B cell (primary cell): ENCODE data around the gene ESRRB. TPM values are rescaled to one million over a fixed set of nuclear protein-coding genes. Genes with fewer than 3 reads are reported as not detected.

Experiments
- ATAC-seq: fragments of 200-7000 bp; cut with Tn5 transposase; one replicate; pipeline ENCODE4 v1.10.0; 2021; ENCODE audit warnings: low read depth, mild to moderate bottlenecking, moderate number of reproducible peaks, moderate library complexity
- CTCF ChIA-PET: fragments of 350-600 bp; sonication (Branson Sonifier 250); formaldehyde crosslinking; loops from one replicate; lab custom pipeline; 2021; ENCODE audit warnings: antibody characterized with exemption, inconsistent platforms; lab: Charles Lee
- POLR2A ChIA-PET: fragments of 350-600 bp; sonication (Branson Sonifier 250); formaldehyde crosslinking; loops from one replicate; lab custom pipeline; 2021; ENCODE audit warnings: antibody characterized with exemption; lab: Charles Lee
- DNase-seq: peaks from one replicate; pipeline ENCODE4 v3.0.0; 2013
- H2AFZ ChIP-seq: 2 replicates; pipeline ENCODE4 v1.6.1; 2012; ENCODE audit warnings: mild to moderate bottlenecking, low read depth, low read length; ENCODE audit not compliant: insufficient read depth, poor library complexity, severe bottlenecking
- H3K27ac ChIP-seq, 2 donors: 1 replicate in 1 of 2; 2 replicates in 1 of 2; pipeline ENCODE4 v1.5.1; 2012 to 2013; ENCODE audit warnings: low read length in 2 of 2, mild to moderate bottlenecking in 2 of 2, moderate library complexity in 1 of 2
- H3K27me3 ChIP-seq, 4 experiments: fragments of 200-600 bp in 1 of 4; sonication (generic) in 1 of 4; replicated peaks in 1 of 4; 1 replicate in 2 of 4; 2 replicates in 2 of 4; pipeline versions ENCODE4 v1.6.1 to v1.7.0; 2013 to 2016; ENCODE audit warnings: low read length in 3 of 4, mild to moderate bottlenecking in 2 of 4, mixed read lengths in 1 of 4, moderate library complexity in 1 of 4; ENCODE audit not compliant: insufficient read depth in 4 of 4, control insufficient read depth in 3 of 4; ENCODE audit errors: control extremely low read depth in 1 of 4
- H3K36me3 ChIP-seq, 2 experiments: replicated peaks in 1 of 2; 1 replicate in 1 of 2; 2 replicates in 1 of 2; pipeline versions ENCODE4 v1.6.1 to v1.7.1; 2013; ENCODE audit warnings: low read length in 1 of 2; ENCODE audit not compliant: insufficient read depth in 2 of 2, control insufficient read depth in 1 of 2; ENCODE audit errors: control extremely low read depth in 1 of 2, extremely low read depth in 1 of 2
- H3K4me1 ChIP-seq, 2 donors: fragments of 200-600 bp in 1 of 2; sonication (generic) in 1 of 2; 1 replicate in 1 of 2; 2 replicates in 1 of 2; pipeline versions ENCODE4 v1.5.1 to v1.6.1; 2013 to 2017; ENCODE audit warnings: low read length in 2 of 2; ENCODE audit not compliant: control insufficient read depth in 2 of 2, insufficient read depth in 2 of 2
- H3K4me2 ChIP-seq: replicated peaks from 2 replicates; pipeline ENCODE3; 2012; ENCODE audit warnings: mild to moderate bottlenecking, low read depth, low read length; ENCODE audit not compliant: poor library complexity, severe bottlenecking
- H3K4me3 ChIP-seq, 5 experiments: fragments of 200-600 bp in 1 of 5; sonication (generic) in 1 of 5; 1 replicate in 3 of 5; 2 replicates in 2 of 5; pipeline versions ENCODE4 v1.5.1 to v1.7.0; 2011 to 2016; ENCODE audit warnings: low read length in 4 of 5, mild to moderate bottlenecking in 4 of 5, low read depth in 2 of 5, control low read depth in 1 of 5, moderate library complexity in 1 of 5; ENCODE audit not compliant: insufficient read depth in 1 of 5; ENCODE audit errors: control extremely low read depth in 1 of 5, extremely low read depth in 1 of 5
- H3K79me2 ChIP-seq: fragments of 200-600 bp; sonication (generic); one replicate; pipeline ENCODE4 v1.6.0; 2016; ENCODE audit warnings: low read length; ENCODE audit not compliant: control insufficient read depth, insufficient read depth
- H3K9ac ChIP-seq: fragments of 200-600 bp; sonication (generic); 2 replicates; pipeline ENCODE4 v1.6.1; 2017; ENCODE audit warnings: mild to moderate bottlenecking, low read length, moderate library complexity
- H3K9me3 ChIP-seq, 3 donors: one replicate each; pipeline versions ENCODE4 v1.6.1 to v1.7.1; 2013; ENCODE audit warnings: low read length in 2 of 3; ENCODE audit not compliant: control insufficient read depth in 2 of 3, insufficient read depth in 1 of 3; ENCODE audit errors: control extremely low read depth in 1 of 3
- H4K20me1 ChIP-seq: 2 replicates; pipeline ENCODE4 v1.6.0; 2012; ENCODE audit warnings: mild to moderate bottlenecking, low read length; ENCODE audit not compliant: insufficient read depth, control insufficient read depth, poor library complexity, severe bottlenecking
- H3K27ac Mint-ChIP-seq: one replicate; pipeline ENCODE4 v1.8.0; 2021; ENCODE audit warnings: mixed read lengths
- H3K27me3 Mint-ChIP-seq: one replicate; pipeline ENCODE4 v1.8.0; 2021; ENCODE audit warnings: mixed read lengths
- H3K4me1 Mint-ChIP-seq: one replicate; pipeline ENCODE4 v1.8.0; 2021; ENCODE audit warnings: mixed read lengths
- H3K4me3 Mint-ChIP-seq: one replicate; pipeline ENCODE4 v1.8.0; 2021; ENCODE audit warnings: mixed read lengths
- H3K9me3 Mint-ChIP-seq: one replicate; pipeline ENCODE4 v1.8.0; 2022; ENCODE audit warnings: mixed read lengths; ENCODE audit not compliant: insufficient read depth
- CTCF ChIP-seq: fragments of 200-600 bp; IDR thresholded peaks from one replicate; pipeline ENCODE4 v1.8.0; 2022; ENCODE audit warnings: antibody characterized with exemption, mild to moderate bottlenecking
- EZH2 ChIP-seq: IDR thresholded peaks from 2 replicates; pipeline ENCODE4 v1.6.1; 2012; ENCODE audit warnings: borderline replicate concordance, low read depth, mild to moderate bottlenecking, moderate library complexity, low read length; ENCODE audit not compliant: insufficient read depth, poor library complexity, severe bottlenecking
- WGBS: methylation state at CpG from one replicate; pipeline ENCODE4 v1.1.5; 2013; ENCODE audit warnings: missing lambda C conversion rate; ENCODE audit not compliant: insufficient coverage; 5-methylcytosine and 5-hydroxymethylcytosine counted together
- intact Hi-C: fragments of 100-400 bp; cut with micrococcal nuclease; formaldehyde crosslinking; loops from one replicate; pipeline ENCODE4 v1.10.0; 2022
- polyA plus RNA-seq: library from polyadenylated mRNA; depleted of rRNA; stranded (reverse); fragments of >200 nt; gene quantifications from 2 replicates; pipeline ENCODE4 v1.2.3, GENCODE V29; 2012
- total RNA-seq, 2 donors: library from RNA; stranded (reverse); fragments of 120-200 nt in 1 of 2; gene quantifications; 1 replicate in 1 of 2; 2 replicates in 1 of 2; pipeline versions ENCODE4 v1.2.3 to v1.2.4, GENCODE V29; 2013 to 2022

The ESRRB gene
- total and polyA plus RNA-seq, 2 donors (not counting 1 experiment from before 2014, with no cell fraction given), result 0.13 TPM; not detected in 1

- WGBS, result 91% methylated on average over 5 of the region's 7 CpGs
- Histone ChIP-seq H2AFZ (no peak overlapping the region), H3K4me3 (no peak overlapping the region), H3K9ac (no peak overlapping the region), H3K36me3 (no peaks in the 10 kb centered on the region), H3K27ac (no peak overlapping the region), H4K20me1 (no peaks in the 10 kb centered on the region), H3K79me2 (no peaks in the 10 kb centered on the region), H3K9me3 (peaks cover 0 to 5% (median 0%) of the 10 kb centered on the region in 3 donors), H3K4me1 (no peaks in the 10 kb centered on the region), H3K27me3 (peaks cover 0 to 4% (median 0%) of the 10 kb centered on the region in 4 experiments), H3K4me2 (no peak overlapping the region)
- Mint-ChIP-seq H3K4me3 (no peak overlapping the region), H3K27ac (no peak overlapping the region), H3K4me1 (no peaks in the 10 kb centered on the region), H3K9me3 (no peaks in the 10 kb centered on the region), H3K27me3 (peaks cover 4% of the 10 kb centered on the region)
- TF ChIP-seq EZH2, result no peak
- TF ChIP-seq CTCF, result no peak
- ChIA-PET POLR2A (no interaction called here), CTCF (interaction anchor here (0.7 kb wide), 1 partner anchor 291 kb away, joined by 3 read pairs; no protein-coding TSS in a partner anchor)
- DNase-seq, result no peak
- no peak for ATAC-seq
- intact Hi-C loops, result no loop called here
These were observed 46.7 kb downstream of the ESRRB start for GRCh38 chr14:76422662-76423061.

GRCh38 chr14:76423534-76423933 is 47.6 kb downstream of the ESRRB start:
- 68% methylated on average over 3 of the region's 5 CpGs for WGBS
- POLR2A ChIA-PET, result no interaction called here

More at GRCh38 chr14:76423534-76423933, 47.6 kb downstream of the ESRRB start:
- no peak for TF ChIP-seq EZH2
- TF ChIP-seq CTCF, result no peak
- Mint-ChIP-seq H3K27me3 (peaks cover under 1% of the 10 kb centered on the region), H3K4me3 (no peak overlapping the region), H3K9me3 (no peaks in the 10 kb centered on the region), H3K4me1 (no peaks in the 10 kb centered on the region), H3K27ac (no peak overlapping the region)
- intact Hi-C loops, result no loop called here
- Histone ChIP-seq H3K27ac (no peak overlapping the region), H3K27me3 (peaks cover 0 to 4% (median 0%) of the 10 kb centered on the region in 4 experiments), H3K4me2 (no peak overlapping the region), H2AFZ (no peak overlapping the region), H3K4me1 (no peaks in the 10 kb centered on the region), H3K79me2 (no peaks in the 10 kb centered on the region), H3K36me3 (no peaks in the 10 kb centered on the region), H3K9me3 (peaks cover 0 to 5% (median 0%) of the 10 kb centered on the region in 3 donors), H3K4me3 (no peak overlapping the region), H3K9ac (no peak overlapping the region), H4K20me1 (no peaks in the 10 kb centered on the region)
- ATAC-seq (no peak), DNase-seq (no peak)
- CTCF ChIA-PET, result no interaction called here
